Measurements from ENCODE around the gene FKBP8.

The FKBP8 gene

DNA sequence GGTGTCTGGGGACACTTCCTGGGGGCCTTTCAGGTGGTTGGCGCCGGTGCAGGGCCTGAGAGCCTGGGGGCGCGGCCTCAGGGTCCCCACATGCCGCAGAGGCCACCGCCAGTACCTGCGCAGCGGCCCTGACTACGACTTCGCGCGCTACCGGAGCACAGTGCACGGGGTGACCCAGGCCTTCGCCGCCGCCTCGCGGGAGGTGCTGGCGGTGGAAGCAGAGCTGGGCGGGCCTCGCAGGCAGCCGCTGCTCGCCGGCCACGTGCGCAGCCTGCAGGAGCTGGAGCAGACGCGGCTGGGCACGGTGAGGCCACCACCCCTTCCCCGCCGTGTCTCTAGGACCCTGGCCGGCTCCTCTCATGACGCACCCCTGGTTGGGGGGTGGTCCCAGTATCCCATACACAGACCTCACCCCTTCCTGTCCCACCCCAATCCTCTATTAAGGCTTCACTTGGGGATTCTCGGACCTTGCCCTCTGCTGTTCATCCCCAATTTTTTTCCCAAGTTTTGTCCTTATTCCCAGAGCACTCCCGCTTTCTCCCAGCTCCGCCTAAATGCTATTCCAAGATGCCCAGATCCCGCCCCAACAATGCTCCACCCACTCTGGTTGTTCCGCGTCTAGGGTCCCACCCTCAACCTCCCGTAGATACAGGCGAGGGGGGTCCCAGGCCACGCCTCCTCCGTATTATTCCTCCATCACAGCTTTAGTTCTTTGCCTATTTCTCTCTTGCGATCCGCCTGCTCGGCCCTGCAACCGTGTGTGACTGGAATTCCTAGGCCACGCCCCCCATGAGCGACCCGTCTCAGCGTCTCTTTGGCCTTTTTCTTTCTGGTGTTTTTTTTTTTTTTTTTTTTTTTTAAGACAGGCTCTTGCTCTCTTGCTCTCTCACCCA lies 46.3 kb upstream of the FKBP8 start:
- TF ChIP-seq ZFP3 (CRISPR knock-in tag; IDR thresholded peaks at IDR 0.05) (no peak), ISL1 (CRISPR knock-in tag; IDR thresholded peaks at IDR 0.05) (no peak), SNAI2 (CRISPR knock-in tag; IDR thresholded peaks at IDR 0.05) (no peak), ZFP30 (CRISPR knock-in tag; IDR thresholded peaks at IDR 0.05) (no peak), GLIS3 (CRISPR knock-in tag; IDR thresholded peaks at IDR 0.05) (no peak), ESRRG (CRISPR knock-in tag; IDR thresholded peaks at IDR 0.05) (no peak), ZNF565 (CRISPR knock-in tag; conservative IDR thresholded peaks at IDR 0.05; ENCODE audit: low read depth) (no peak), PPARA (CRISPR knock-in tag; IDR thresholded peaks at IDR 0.05; ENCODE audit: borderline replicate concordance) (no peak), RARB (CRISPR knock-in tag; IDR thresholded peaks at IDR 0.05) (no peak), ZC3H10 (CRISPR knock-in tag; IDR thresholded peaks at IDR 0.05) (no peak), ZNF70 (CRISPR knock-in tag; IDR thresholded peaks at IDR 0.05) (no peak)
- TF ChIP-seq, protein P1, sequence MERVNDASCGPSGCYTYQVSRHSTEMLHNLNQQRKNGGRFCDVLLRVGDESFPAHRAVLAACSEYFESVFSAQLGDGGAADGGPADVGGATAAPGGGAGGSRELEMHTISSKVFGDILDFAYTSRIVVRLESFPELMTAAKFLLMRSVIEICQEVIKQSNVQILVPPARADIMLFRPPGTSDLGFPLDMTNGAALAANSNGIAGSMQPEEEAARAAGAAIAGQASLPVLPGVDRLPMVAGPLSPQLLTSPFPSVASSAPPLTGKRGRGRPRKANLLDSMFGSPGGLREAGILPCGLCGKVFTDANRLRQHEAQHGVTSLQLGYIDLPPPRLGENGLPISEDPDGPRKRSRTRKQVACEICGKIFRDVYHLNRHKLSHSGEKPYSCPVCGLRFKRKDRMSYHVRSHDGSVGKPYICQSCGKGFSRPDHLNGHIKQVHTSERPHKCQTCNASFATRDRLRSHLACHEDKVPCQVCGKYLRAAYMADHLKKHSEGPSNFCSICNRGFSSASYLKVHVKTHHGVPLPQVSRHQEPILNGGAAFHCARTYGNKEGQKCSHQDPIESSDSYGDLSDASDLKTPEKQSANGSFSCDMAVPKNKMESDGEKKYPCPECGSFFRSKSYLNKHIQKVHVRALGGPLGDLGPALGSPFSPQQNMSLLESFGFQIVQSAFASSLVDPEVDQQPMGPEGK (CRISPR knock-in tag; IDR thresholded peaks at IDR 0.05; ENCODE audit: borderline replicate concordance), result no peak
- TF ChIP-seq, protein P2, sequence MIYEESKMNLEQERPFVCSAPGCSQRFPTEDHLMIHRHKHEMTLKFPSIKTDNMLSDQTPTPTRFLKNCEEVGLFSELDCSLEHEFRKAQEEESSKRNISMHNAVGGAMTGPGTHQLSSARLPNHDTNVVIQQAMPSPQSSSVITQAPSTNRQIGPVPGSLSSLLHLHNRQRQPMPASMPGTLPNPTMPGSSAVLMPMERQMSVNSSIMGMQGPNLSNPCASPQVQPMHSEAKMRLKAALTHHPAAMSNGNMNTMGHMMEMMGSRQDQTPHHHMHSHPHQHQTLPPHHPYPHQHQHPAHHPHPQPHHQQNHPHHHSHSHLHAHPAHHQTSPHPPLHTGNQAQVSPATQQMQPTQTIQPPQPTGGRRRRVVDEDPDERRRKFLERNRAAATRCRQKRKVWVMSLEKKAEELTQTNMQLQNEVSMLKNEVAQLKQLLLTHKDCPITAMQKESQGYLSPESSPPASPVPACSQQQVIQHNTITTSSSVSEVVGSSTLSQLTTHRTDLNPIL (CRISPR knock-in tag; IDR thresholded peaks at IDR 0.05; ENCODE audit: low read depth), result no peak
- TF ChIP-seq, protein P3, sequence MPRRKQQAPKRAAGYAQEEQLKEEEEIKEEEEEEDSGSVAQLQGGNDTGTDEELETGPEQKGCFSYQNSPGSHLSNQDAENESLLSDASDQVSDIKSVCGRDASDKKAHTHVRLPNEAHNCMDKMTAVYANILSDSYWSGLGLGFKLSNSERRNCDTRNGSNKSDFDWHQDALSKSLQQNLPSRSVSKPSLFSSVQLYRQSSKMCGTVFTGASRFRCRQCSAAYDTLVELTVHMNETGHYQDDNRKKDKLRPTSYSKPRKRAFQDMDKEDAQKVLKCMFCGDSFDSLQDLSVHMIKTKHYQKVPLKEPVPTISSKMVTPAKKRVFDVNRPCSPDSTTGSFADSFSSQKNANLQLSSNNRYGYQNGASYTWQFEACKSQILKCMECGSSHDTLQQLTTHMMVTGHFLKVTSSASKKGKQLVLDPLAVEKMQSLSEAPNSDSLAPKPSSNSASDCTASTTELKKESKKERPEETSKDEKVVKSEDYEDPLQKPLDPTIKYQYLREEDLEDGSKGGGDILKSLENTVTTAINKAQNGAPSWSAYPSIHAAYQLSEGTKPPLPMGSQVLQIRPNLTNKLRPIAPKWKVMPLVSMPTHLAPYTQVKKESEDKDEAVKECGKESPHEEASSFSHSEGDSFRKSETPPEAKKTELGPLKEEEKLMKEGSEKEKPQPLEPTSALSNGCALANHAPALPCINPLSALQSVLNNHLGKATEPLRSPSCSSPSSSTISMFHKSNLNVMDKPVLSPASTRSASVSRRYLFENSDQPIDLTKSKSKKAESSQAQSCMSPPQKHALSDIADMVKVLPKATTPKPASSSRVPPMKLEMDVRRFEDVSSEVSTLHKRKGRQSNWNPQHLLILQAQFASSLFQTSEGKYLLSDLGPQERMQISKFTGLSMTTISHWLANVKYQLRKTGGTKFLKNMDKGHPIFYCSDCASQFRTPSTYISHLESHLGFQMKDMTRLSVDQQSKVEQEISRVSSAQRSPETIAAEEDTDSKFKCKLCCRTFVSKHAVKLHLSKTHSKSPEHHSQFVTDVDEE (CRISPR knock-in tag; IDR thresholded peaks at IDR 0.05), result no peak
- ATAC-seq, result peak; percentile 71

DNA sequence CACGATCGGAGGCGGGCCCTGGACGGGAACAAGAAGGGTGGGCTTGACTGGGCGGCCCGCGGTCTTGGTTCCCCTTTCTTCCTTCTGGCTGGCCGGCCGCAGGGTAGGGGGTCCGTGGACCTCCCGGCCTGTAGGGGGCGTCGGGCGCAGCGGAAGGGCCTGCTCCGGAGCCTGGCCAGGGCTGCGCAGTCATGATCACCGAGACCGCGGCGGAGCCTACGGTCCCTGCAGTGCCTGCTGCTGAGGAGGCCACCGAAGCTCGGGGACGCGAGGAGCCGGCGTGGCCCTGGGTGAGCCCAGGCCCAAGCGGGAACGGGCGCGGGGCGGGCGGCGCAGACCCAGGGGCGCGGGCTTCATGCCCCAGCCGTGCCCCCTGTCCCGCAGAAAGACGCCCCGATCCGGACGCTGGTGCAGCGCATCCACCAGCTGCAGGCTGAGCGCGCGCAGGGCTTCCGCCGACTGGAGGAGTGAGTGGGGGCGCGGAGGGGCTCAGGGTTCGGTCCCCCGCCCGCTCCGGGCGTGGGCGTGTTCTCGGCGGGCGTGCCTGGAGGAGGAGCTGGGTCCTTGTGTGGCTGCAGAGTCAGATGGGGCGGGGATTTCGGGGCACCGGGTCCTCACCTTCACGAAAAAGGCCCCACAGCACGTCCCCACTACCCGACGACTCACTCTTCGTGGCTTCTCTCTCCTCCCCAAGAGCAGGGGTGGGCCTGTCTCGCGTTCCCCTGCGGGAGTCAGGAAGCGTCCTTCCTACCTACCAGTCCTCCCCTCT lies 45.4 kb upstream of the FKBP8 start, which contains the start of gene REX1BD:
TSS of gene REX1BD (plus strand) at position 188 of the 769 bp plus-strand sequence. CDS start at position 192, 4 bp downstream.
- peak; percentile 79 for ATAC-seq
- TF ChIP-seq ZFP3 (CRISPR knock-in tag; IDR thresholded peaks at IDR 0.05) (0 out of 2 replicates have a peak, but pooled peaks have one; percentile 66), TOX (CRISPR knock-in tag; IDR thresholded peaks at IDR 0.05; ENCODE audit: borderline replicate concordance) (no peak), ESRRG (CRISPR knock-in tag; IDR thresholded peaks at IDR 0.05) (peak; percentile 12; the same call in 1 of the 2 replicates)
- TF ChIP-seq, protein P1 (CRISPR knock-in tag; IDR thresholded peaks at IDR 0.05; ENCODE audit: borderline replicate concordance), result peak; percentile 13; the same call in 1 of the 2 replicates
- TF ChIP-seq, protein P4, sequence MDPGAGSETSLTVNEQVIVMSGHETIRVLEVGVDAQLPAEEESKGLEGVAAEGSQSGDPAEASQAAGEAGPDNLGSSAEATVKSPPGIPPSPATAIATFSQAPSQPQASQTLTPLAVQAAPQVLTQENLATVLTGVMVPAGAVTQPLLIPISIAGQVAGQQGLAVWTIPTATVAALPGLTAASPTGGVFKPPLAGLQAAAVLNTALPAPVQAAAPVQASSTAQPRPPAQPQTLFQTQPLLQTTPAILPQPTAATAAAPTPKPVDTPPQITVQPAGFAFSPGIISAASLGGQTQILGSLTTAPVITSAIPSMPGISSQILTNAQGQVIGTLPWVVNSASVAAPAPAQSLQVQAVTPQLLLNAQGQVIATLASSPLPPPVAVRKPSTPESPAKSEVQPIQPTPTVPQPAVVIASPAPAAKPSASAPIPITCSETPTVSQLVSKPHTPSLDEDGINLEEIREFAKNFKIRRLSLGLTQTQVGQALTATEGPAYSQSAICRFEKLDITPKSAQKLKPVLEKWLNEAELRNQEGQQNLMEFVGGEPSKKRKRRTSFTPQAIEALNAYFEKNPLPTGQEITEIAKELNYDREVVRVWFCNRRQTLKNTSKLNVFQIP (CRISPR knock-in tag; IDR thresholded peaks at IDR 0.05; ENCODE audit: borderline replicate concordance, low read depth), result peak; percentile 33; the same call in 1 of the 2 replicates
